Measurements from ENCODE around the gene ABHD11.

The ABHD11 gene

DNA sequence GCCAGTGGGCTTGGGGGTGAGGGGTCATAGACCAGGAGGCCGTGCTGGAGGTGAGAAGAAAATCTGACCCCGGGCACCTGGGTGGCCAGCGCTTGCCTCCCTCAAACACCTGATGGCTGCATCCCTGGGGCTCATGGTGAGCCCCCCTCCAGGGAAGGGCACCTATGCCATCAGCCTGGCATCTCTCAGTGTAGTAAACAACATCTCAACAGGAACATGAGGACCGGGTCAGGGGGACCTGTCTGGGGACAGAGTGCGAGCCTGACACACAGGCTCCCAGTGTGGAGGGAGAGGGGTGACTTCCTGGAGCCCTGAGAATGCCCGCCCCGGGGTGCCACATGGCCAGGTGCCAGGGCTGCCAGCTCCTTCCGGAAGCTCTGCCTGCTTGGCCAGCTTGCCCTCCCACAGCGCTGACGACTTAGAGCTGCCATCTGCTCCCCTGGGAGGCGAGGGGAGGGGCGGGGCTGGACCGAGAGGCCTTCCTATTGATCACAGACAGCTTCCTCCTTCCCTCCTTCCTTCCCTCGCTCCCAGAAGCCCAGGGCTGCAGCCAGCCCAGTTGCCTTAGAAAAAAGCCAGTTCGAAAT, 31.5 kb downstream of the ABHD11 start:
- Histone ChIP-seq H3K9me3 (ENCODE audit: control insufficient read depth in 2 of 2, low read length in 2 of 2) (no peaks in the 10 kb centered on the region), H3K27ac (ENCODE audit: low read length) (no peak overlapping the region), H3K9ac (ENCODE audit: low read length in 2 of 2) (no peak overlapping the region), H3K4me3 (ENCODE audit: low read length in 2 of 2) (no peak overlapping the region), H3K4me1 (ENCODE audit: control insufficient read depth, insufficient read depth, low read length) (peaks cover 18% of the 10 kb centered on the region), H3K27me3 (ENCODE audit: control insufficient read depth in 1 of 2, insufficient read depth in 2 of 2, low read length in 2 of 2) (no peaks in the 10 kb centered on the region), H3K36me3 (ENCODE audit: control insufficient read depth in 2 of 2, insufficient read depth in 2 of 2, low read length in 2 of 2) (peaks cover 2 to 9% of the 10 kb centered on the region in 2 donors)

- H3K27me3 ChIP-seq (ENCODE audit: control insufficient read depth in 1 of 2, insufficient read depth in 2 of 2, low read length in 2 of 2): no peaks in the 10 kb centered on the region
- no peak overlapping the region for H3K4me3 ChIP-seq (ENCODE audit: low read length in 2 of 2)
- H3K27ac ChIP-seq (ENCODE audit: low read length): no peak overlapping the region
- H3K9me3 ChIP-seq (ENCODE audit: control insufficient read depth in 2 of 2, low read length in 2 of 2): no peaks in the 10 kb centered on the region
- H3K4me1 ChIP-seq (ENCODE audit: control insufficient read depth, insufficient read depth, low read length): peaks cover 18% of the 10 kb centered on the region
- peaks cover 5 to 9% of the 10 kb centered on the region in 2 donors for H3K36me3 ChIP-seq (ENCODE audit: control insufficient read depth in 2 of 2, insufficient read depth in 2 of 2, low read length in 2 of 2)
- no peak overlapping the region for H3K9ac ChIP-seq (ENCODE audit: low read length in 2 of 2)
Measured at GRCh38 chr7:73706126-73707044, 32.2 kb downstream of the ABHD11 start.

DNA sequence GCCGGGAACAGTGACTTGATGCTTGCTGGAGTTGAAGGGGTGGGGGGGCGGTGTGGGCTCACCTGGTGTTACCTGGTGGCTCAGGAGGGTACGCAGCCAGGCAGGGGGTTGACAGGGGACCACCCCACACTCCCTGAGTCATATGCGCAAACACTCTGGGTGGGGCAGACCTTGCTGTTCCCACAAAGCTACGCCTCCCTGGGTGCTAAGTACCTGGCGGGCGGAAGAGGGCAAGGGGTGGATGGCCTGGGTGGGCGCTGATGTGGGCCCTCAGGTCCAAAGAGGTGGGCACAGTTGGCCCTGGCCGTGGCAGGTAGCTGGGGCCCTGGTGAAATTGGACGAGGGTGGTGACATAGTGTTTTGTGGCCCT, 33.1 kb downstream of the ABHD11 start:
- H3K27me3 ChIP-seq (ENCODE audit: control insufficient read depth in 1 of 2, insufficient read depth in 2 of 2, low read length in 2 of 2): no peaks in the 10 kb centered on the region
- peaks cover 5 to 9% of the 10 kb centered on the region in 2 donors for H3K36me3 ChIP-seq (ENCODE audit: control insufficient read depth in 2 of 2, insufficient read depth in 2 of 2, low read length in 2 of 2)
- no peak overlapping the region for H3K9ac ChIP-seq (ENCODE audit: low read length in 2 of 2)
- H3K4me1 ChIP-seq (ENCODE audit: control insufficient read depth, insufficient read depth, low read length): peaks cover 18% of the 10 kb centered on the region
- H3K27ac ChIP-seq (ENCODE audit: low read length): peak overlapping the region; percentile 46
- no peak overlapping the region for H3K4me3 ChIP-seq (ENCODE audit: low read length in 2 of 2)
- H3K9me3 ChIP-seq (ENCODE audit: control insufficient read depth in 2 of 2, low read length in 2 of 2): no peaks in the 10 kb centered on the region

- peak overlapping the region; percentile 21 to 42 for H3K9ac ChIP-seq (ENCODE audit: low read length in 2 of 2)
Measured at GRCh38 chr7:73704640-73705550, 33.7 kb downstream of the ABHD11 start.

DNA sequence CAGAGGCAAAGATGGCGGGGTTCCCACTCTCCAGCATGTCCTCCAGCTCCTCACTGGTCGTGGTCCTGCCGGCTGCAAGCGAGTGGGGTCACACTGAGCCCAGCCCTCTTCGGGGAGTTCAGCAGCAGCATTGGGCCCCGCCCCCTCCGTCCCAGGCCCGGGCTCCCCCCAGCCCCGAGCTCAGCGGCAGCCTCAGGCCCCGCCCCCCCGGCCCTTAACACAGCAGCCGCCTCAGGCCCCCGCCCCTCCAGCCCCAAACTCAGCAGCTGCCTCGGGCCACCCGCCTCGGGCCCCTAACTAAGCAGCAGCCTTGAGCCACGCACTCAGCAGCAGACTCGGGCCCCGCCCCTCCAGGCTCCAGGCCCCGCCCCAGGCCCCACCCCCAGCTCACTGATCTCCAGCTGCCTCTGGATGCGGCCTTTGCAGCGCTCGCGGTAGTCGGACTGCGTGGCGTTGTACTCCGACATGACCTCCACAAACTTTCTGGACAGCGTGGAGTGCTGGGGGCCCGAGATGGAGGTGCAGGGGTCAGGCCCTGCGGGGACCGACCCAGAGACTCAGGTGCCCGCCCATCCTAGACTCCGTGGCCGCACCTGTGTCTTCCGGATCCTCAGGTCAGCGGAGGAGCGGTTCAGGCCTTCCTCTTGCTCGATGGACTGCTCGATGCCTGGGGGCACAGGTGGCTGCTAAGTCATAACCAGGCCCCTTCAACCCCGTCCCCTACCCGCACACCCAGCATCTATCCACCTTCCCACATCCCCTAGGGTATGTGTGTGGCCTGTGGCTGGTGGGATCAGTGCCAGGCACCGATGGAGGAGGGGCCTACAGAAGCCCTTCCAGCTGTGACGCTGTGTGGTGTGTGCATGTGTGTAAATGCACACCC, 34.6 kb downstream of the ABHD11 start:
- Histone ChIP-seq H3K9me3 (ENCODE audit: control insufficient read depth in 2 of 2, low read length in 2 of 2) (no peaks in the 10 kb centered on the region), H3K36me3 (ENCODE audit: control insufficient read depth in 2 of 2, insufficient read depth in 2 of 2, low read length in 2 of 2) (peaks cover 9 to 12% of the 10 kb centered on the region in 2 donors), H3K4me3 (ENCODE audit: low read length in 2 of 2) (peak overlapping the region; percentile 43 to 54), H3K9ac (ENCODE audit: low read length in 2 of 2) (peak overlapping the region; percentile 21 to 33), H3K4me1 (ENCODE audit: control insufficient read depth, insufficient read depth, low read length) (peaks cover 18% of the 10 kb centered on the region), H3K27me3 (ENCODE audit: control insufficient read depth in 1 of 2, insufficient read depth in 2 of 2, low read length in 2 of 2) (no peaks in the 10 kb centered on the region), H3K27ac (ENCODE audit: low read length) (peak overlapping the region; percentile 46)

More at GRCh38 chr7:73704640-73705550, 33.7 kb downstream of the ABHD11 start:
- peak overlapping the region; percentile 46 for H3K27ac ChIP-seq (ENCODE audit: low read length)
- H3K4me3 ChIP-seq (ENCODE audit: low read length in 2 of 2): peak overlapping the region in 1 of 2 donors; percentile 43
- H3K27me3 ChIP-seq (ENCODE audit: control insufficient read depth in 1 of 2, insufficient read depth in 2 of 2, low read length in 2 of 2): no peaks in the 10 kb centered on the region
- peaks cover 18% of the 10 kb centered on the region for H3K4me1 ChIP-seq (ENCODE audit: control insufficient read depth, insufficient read depth, low read length)
- peaks cover 5 to 9% of the 10 kb centered on the region in 2 donors for H3K36me3 ChIP-seq (ENCODE audit: control insufficient read depth in 2 of 2, insufficient read depth in 2 of 2, low read length in 2 of 2)
- H3K9me3 ChIP-seq (ENCODE audit: control insufficient read depth in 2 of 2, low read length in 2 of 2): no peaks in the 10 kb centered on the region

DNA sequence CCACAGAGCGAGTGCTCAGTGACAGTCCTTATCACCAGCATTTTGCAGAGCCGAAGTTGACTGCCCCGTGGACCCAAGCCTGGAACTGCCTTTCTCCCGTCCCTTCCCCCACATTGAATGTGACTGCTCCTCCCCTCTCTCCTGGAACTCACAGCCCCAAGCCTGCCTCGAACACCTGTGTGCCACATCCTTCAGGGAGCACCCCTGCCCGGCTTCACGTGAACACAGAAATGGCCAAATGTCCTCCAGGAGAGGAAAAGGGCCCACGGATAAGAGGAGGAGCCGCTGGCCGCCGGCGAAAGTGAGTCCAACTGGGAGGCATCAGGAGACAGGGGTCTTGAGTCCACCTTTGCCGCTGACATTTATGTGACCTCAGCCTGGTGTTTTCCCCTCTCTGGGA, 35.4 kb downstream of the ABHD11 start:
- Histone ChIP-seq H3K9ac (ENCODE audit: low read length in 2 of 2) (no peak overlapping the region), H3K9me3 (ENCODE audit: control insufficient read depth in 2 of 2, low read length in 2 of 2) (no peaks in the 10 kb centered on the region), H3K4me1 (ENCODE audit: control insufficient read depth, insufficient read depth, low read length) (peaks cover 18% of the 10 kb centered on the region), H3K27ac (ENCODE audit: low read length) (no peak overlapping the region), H3K27me3 (ENCODE audit: control insufficient read depth in 1 of 2, insufficient read depth in 2 of 2, low read length in 2 of 2) (no peaks in the 10 kb centered on the region), H3K36me3 (ENCODE audit: control insufficient read depth in 2 of 2, insufficient read depth in 2 of 2, low read length in 2 of 2) (peaks cover 7 to 18% of the 10 kb centered on the region in 2 donors), H3K4me3 (ENCODE audit: low read length in 2 of 2) (peak overlapping the region in 1 of 2 donors; percentile 22)

GRCh38 chr7:73702665-73703064, 35.9 kb downstream of the ABHD11 start:
- Histone ChIP-seq H3K9ac (ENCODE audit: low read length in 2 of 2) (no peak overlapping the region), H3K27me3 (ENCODE audit: control insufficient read depth in 1 of 2, insufficient read depth in 2 of 2, low read length in 2 of 2) (no peaks in the 10 kb centered on the region), H3K27ac (ENCODE audit: low read length) (no peak overlapping the region), H3K4me3 (ENCODE audit: low read length in 2 of 2) (no peak overlapping the region), H3K36me3 (ENCODE audit: control insufficient read depth in 2 of 2, insufficient read depth in 2 of 2, low read length in 2 of 2) (peaks cover 7 to 20% of the 10 kb centered on the region in 2 donors), H3K9me3 (ENCODE audit: control insufficient read depth in 2 of 2, low read length in 2 of 2) (no peaks in the 10 kb centered on the region), H3K4me1 (ENCODE audit: control insufficient read depth, insufficient read depth, low read length) (peaks cover 18% of the 10 kb centered on the region)

GRCh38 chr7:73702226-73702625, 36.4 kb downstream of the ABHD11 start:
- Histone ChIP-seq H3K36me3 (ENCODE audit: control insufficient read depth in 2 of 2, insufficient read depth in 2 of 2, low read length in 2 of 2) (peaks cover 4 to 22% of the 10 kb centered on the region in 2 donors), H3K27ac (ENCODE audit: low read length) (no peak overlapping the region), H3K4me1 (ENCODE audit: control insufficient read depth, insufficient read depth, low read length) (peaks cover 18% of the 10 kb centered on the region), H3K4me3 (ENCODE audit: low read length in 2 of 2) (no peak overlapping the region), H3K27me3 (ENCODE audit: control insufficient read depth in 1 of 2, insufficient read depth in 2 of 2, low read length in 2 of 2) (no peaks in the 10 kb centered on the region), H3K9me3 (ENCODE audit: control insufficient read depth in 2 of 2, low read length in 2 of 2) (no peaks in the 10 kb centered on the region), H3K9ac (ENCODE audit: low read length in 2 of 2) (no peak overlapping the region)

- peaks cover 3 to 30% of the 10 kb centered on the region in 2 donors for H3K36me3 ChIP-seq (ENCODE audit: control insufficient read depth in 2 of 2, insufficient read depth in 2 of 2, low read length in 2 of 2)
- no peak overlapping the region for H3K4me3 ChIP-seq (ENCODE audit: low read length in 2 of 2)
- H3K9ac ChIP-seq (ENCODE audit: low read length in 2 of 2): no peak overlapping the region
- no peaks in the 10 kb centered on the region for H3K9me3 ChIP-seq (ENCODE audit: control insufficient read depth in 2 of 2, low read length in 2 of 2)
- peaks cover 15% of the 10 kb centered on the region for H3K4me1 ChIP-seq (ENCODE audit: control insufficient read depth, insufficient read depth, low read length)
- H3K27me3 ChIP-seq (ENCODE audit: control insufficient read depth in 1 of 2, insufficient read depth in 2 of 2, low read length in 2 of 2): no peaks in the 10 kb centered on the region
- H3K27ac ChIP-seq (ENCODE audit: low read length): no peak overlapping the region
Measured at GRCh38 chr7:73701357-73701995, 37.1 kb downstream of the ABHD11 start.

All from stomach smooth muscle (tissue), 2 donors.